ENCODE data around the gene PPP1R3E. TPM values are rescaled to one million over a fixed set of nuclear protein-coding genes. Genes with fewer than 3 reads are reported as not detected.

PPP1R3E gene
- total RNA-seq, 1 donor from 2014 or later, result 2.6 TPM

GRCh38 chr14:23297611-23298277, 4.9 kb downstream of the PPP1R3E start:
- Histone ChIP-seq H3K27ac (ENCODE audit: low read depth, low read length) (no peak overlapping the region), H3K4me3 (ENCODE audit: low read length in 3 of 3) (no peak overlapping the region), H3K36me3 (ENCODE audit: control insufficient read depth in 3 of 3, insufficient read depth in 3 of 3, low read length in 3 of 3) (peaks cover 15 to 21% (median 18%) of the 10 kb centered on the region in 3 donors), H3K4me1 (ENCODE audit: control insufficient read depth in 3 of 3, insufficient read depth in 3 of 3, low read length in 3 of 3) (peaks cover 18 to 36% (median 20%) of the 10 kb centered on the region in 3 donors), H3K9me3 (ENCODE audit: control insufficient read depth in 3 of 3, low read length in 3 of 3) (no peaks in the 10 kb centered on the region), H3K9ac (ENCODE audit: low read depth in 1 of 3, low read length in 3 of 3) (no peak overlapping the region), H3K27me3 (ENCODE audit: control insufficient read depth in 3 of 3, insufficient read depth in 3 of 3, low read length in 3 of 3) (no peaks in the 10 kb centered on the region)

GRCh38 chr14:23297096-23297495, 5.6 kb downstream of the PPP1R3E start:
- H3K36me3 ChIP-seq (ENCODE audit: control insufficient read depth in 3 of 3, insufficient read depth in 3 of 3, low read length in 3 of 3), result peaks cover 15 to 21% (median 18%) of the 10 kb centered on the region in 3 donors
- no peak overlapping the region for H3K27ac ChIP-seq (ENCODE audit: low read depth, low read length)
- no peak overlapping the region for H3K4me3 ChIP-seq (ENCODE audit: low read length in 3 of 3)
- H3K9ac ChIP-seq (ENCODE audit: low read depth in 1 of 3, low read length in 3 of 3), result no peak overlapping the region
- H3K4me1 ChIP-seq (ENCODE audit: control insufficient read depth in 3 of 3, insufficient read depth in 3 of 3, low read length in 3 of 3), result peaks cover 18 to 32% (median 18%) of the 10 kb centered on the region in 3 donors
- no peaks in the 10 kb centered on the region for H3K9me3 ChIP-seq (ENCODE audit: control insufficient read depth in 3 of 3, low read length in 3 of 3)
- H3K27me3 ChIP-seq (ENCODE audit: control insufficient read depth in 3 of 3, insufficient read depth in 3 of 3, low read length in 3 of 3), result no peaks in the 10 kb centered on the region

- no peak overlapping the region for H3K4me3 ChIP-seq (ENCODE audit: low read length in 3 of 3)
- H3K9me3 ChIP-seq (ENCODE audit: control insufficient read depth in 3 of 3, low read length in 3 of 3), result no peaks in the 10 kb centered on the region
- no peak overlapping the region for H3K9ac ChIP-seq (ENCODE audit: low read depth in 1 of 3, low read length in 3 of 3)
- H3K36me3 ChIP-seq (ENCODE audit: control insufficient read depth in 3 of 3, insufficient read depth in 3 of 3, low read length in 3 of 3), result peaks cover 15 to 21% (median 18%) of the 10 kb centered on the region in 3 donors
- peaks cover 18 to 32% (median 18%) of the 10 kb centered on the region in 3 donors for H3K4me1 ChIP-seq (ENCODE audit: control insufficient read depth in 3 of 3, insufficient read depth in 3 of 3, low read length in 3 of 3)
- H3K27me3 ChIP-seq (ENCODE audit: control insufficient read depth in 3 of 3, insufficient read depth in 3 of 3, low read length in 3 of 3), result no peaks in the 10 kb centered on the region
- H3K27ac ChIP-seq (ENCODE audit: low read depth, low read length), result no peak overlapping the region
Observed at GRCh38 chr14:23296012-23296777, 6.5 kb downstream of the PPP1R3E start.

GRCh38 chr14:23294734-23295561, 7.7 kb downstream of the PPP1R3E start:
- H3K27ac ChIP-seq (ENCODE audit: low read depth, low read length), result no peak overlapping the region
- H3K36me3 ChIP-seq (ENCODE audit: control insufficient read depth in 3 of 3, insufficient read depth in 3 of 3, low read length in 3 of 3), result peaks cover 15 to 22% (median 18%) of the 10 kb centered on the region in 3 donors
- H3K4me1 ChIP-seq (ENCODE audit: control insufficient read depth in 3 of 3, insufficient read depth in 3 of 3, low read length in 3 of 3), result peaks cover 9 to 23% (median 9%) of the 10 kb centered on the region in 3 donors
- no peak overlapping the region for H3K4me3 ChIP-seq (ENCODE audit: low read length in 3 of 3)
- no peaks in the 10 kb centered on the region for H3K27me3 ChIP-seq (ENCODE audit: control insufficient read depth in 3 of 3, insufficient read depth in 3 of 3, low read length in 3 of 3)
- no peaks in the 10 kb centered on the region for H3K9me3 ChIP-seq (ENCODE audit: control insufficient read depth in 3 of 3, low read length in 3 of 3)
- peak overlapping the region in 1 of 3 donors; percentile 61 for H3K9ac ChIP-seq (ENCODE audit: low read depth in 1 of 3, low read length in 3 of 3)

- Histone ChIP-seq H3K4me3 (ENCODE audit: low read length in 3 of 3) (peak overlapping the region; percentile 79 to 90 (median 89)), H3K9ac (ENCODE audit: low read depth in 1 of 3, low read length in 3 of 3) (peak overlapping the region; percentile 83 to 96 (median 95)), H3K27ac (ENCODE audit: low read depth, low read length) (peak overlapping the region; percentile 97), H3K4me1 (ENCODE audit: control insufficient read depth in 3 of 3, insufficient read depth in 3 of 3, low read length in 3 of 3) (peaks cover 13 to 17% (median 17%) of the 10 kb centered on the region in 3 donors), H3K27me3 (ENCODE audit: control insufficient read depth in 3 of 3, insufficient read depth in 3 of 3, low read length in 3 of 3) (no peaks in the 10 kb centered on the region), H3K36me3 (ENCODE audit: control insufficient read depth in 3 of 3, insufficient read depth in 3 of 3, low read length in 3 of 3) (peaks cover 2 to 6% (median 2%) of the 10 kb centered on the region in 3 donors), H3K9me3 (ENCODE audit: control insufficient read depth in 3 of 3, low read length in 3 of 3) (no peaks in the 10 kb centered on the region)
Observed at GRCh38 chr14:23286902-23287479, 15.7 kb downstream of the PPP1R3E start.

GRCh38 chr14:23286020-23286901, 16.4 kb downstream of the PPP1R3E start, which contains the start of gene HOMEZ:
TSS of gene HOMEZ (minus strand) at chr14:23286132. CDS start at chr14:23285952, 180 bp downstream.
- Histone ChIP-seq H3K36me3 (ENCODE audit: control insufficient read depth in 3 of 3, insufficient read depth in 3 of 3, low read length in 3 of 3) (peaks cover 2 to 6% (median 2%) of the 10 kb centered on the region in 3 donors), H3K9me3 (ENCODE audit: control insufficient read depth in 3 of 3, low read length in 3 of 3) (no peaks in the 10 kb centered on the region), H3K4me1 (ENCODE audit: control insufficient read depth in 3 of 3, insufficient read depth in 3 of 3, low read length in 3 of 3) (peaks cover 13 to 17% (median 17%) of the 10 kb centered on the region in 3 donors), H3K27ac (ENCODE audit: low read depth, low read length) (peak within 1 kb of the TSS; percentile 97), H3K9ac (ENCODE audit: low read depth in 1 of 3, low read length in 3 of 3) (peak within 1 kb of the TSS; percentile 94 to 96 (median 95)), H3K27me3 (ENCODE audit: control insufficient read depth in 3 of 3, insufficient read depth in 3 of 3, low read length in 3 of 3) (no peaks in the 10 kb centered on the region), H3K4me3 (ENCODE audit: low read length in 3 of 3) (peak within 1 kb of the TSS; percentile 86 to 90 (median 89))

- peak overlapping the region; percentile 86 to 88 (median 87) for H3K4me3 ChIP-seq (ENCODE audit: low read length in 3 of 3)
- H3K27me3 ChIP-seq (ENCODE audit: control insufficient read depth in 3 of 3, insufficient read depth in 3 of 3, low read length in 3 of 3), result no peaks in the 10 kb centered on the region
- H3K9ac ChIP-seq (ENCODE audit: low read depth in 1 of 3, low read length in 3 of 3), result peak overlapping the region; percentile 94 to 96 (median 95)
- H3K4me1 ChIP-seq (ENCODE audit: control insufficient read depth in 3 of 3, insufficient read depth in 3 of 3, low read length in 3 of 3), result peaks cover 13 to 17% (median 17%) of the 10 kb centered on the region in 3 donors
- H3K36me3 ChIP-seq (ENCODE audit: control insufficient read depth in 3 of 3, insufficient read depth in 3 of 3, low read length in 3 of 3), result peaks cover 2 to 6% (median 2%) of the 10 kb centered on the region in 3 donors
- peak overlapping the region; percentile 97 for H3K27ac ChIP-seq (ENCODE audit: low read depth, low read length)
- no peaks in the 10 kb centered on the region for H3K9me3 ChIP-seq (ENCODE audit: control insufficient read depth in 3 of 3, low read length in 3 of 3)
Observed at GRCh38 chr14:23285530-23286019, 17.1 kb downstream of the PPP1R3E start.

- no peaks in the 10 kb centered on the region for H3K9me3 ChIP-seq (ENCODE audit: control insufficient read depth in 3 of 3, low read length in 3 of 3)
- peak overlapping the region; percentile 97 for H3K27ac ChIP-seq (ENCODE audit: low read depth, low read length)
- H3K36me3 ChIP-seq (ENCODE audit: control insufficient read depth in 3 of 3, insufficient read depth in 3 of 3, low read length in 3 of 3), result peaks cover 2 to 5% (median 2%) of the 10 kb centered on the region in 3 donors
- no peaks in the 10 kb centered on the region for H3K27me3 ChIP-seq (ENCODE audit: control insufficient read depth in 3 of 3, insufficient read depth in 3 of 3, low read length in 3 of 3)
- H3K9ac ChIP-seq (ENCODE audit: low read depth in 1 of 3, low read length in 3 of 3), result peak overlapping the region; percentile 94 to 96 (median 95)
- H3K4me3 ChIP-seq (ENCODE audit: low read length in 3 of 3), result peak overlapping the region; percentile 86 to 88 (median 87)
- H3K4me1 ChIP-seq (ENCODE audit: control insufficient read depth in 3 of 3, insufficient read depth in 3 of 3, low read length in 3 of 3), result peaks cover 15 to 22% (median 20%) of the 10 kb centered on the region in 3 donors
Observed at GRCh38 chr14:23284654-23285529, 17.8 kb downstream of the PPP1R3E start.

All from skeletal muscle tissue (tissue), 4 donors.